HL-60 (cell line): ENCODE data around the gene ZNF492.
"Not testable (repeated sequence)": the region's sequence is repeated elsewhere in the genome, so short reads cannot be mapped to it uniquely, and the experiment has no call there.

Source experiments
- DNase-seq, 2 experiments: peaks; one replicate each; pipeline ENCODE4 v3.0.0-alpha.2; 2010 to 2020; ENCODE audit warnings: low read depth in 1 of 2, low spot score in 1 of 2
- H3K27ac ChIP-seq: fragments of 250-450 bp; sonication (Bioruptor Pico); replicated peaks from 2 replicates; pipeline ENCODE4 v1.5.1; 2020; ENCODE audit warnings: mild to moderate bottlenecking, moderate library complexity
- H3K27me3 ChIP-seq: fragments of 250-450 bp; sonication (Bioruptor Pico); 2 replicates; pipeline ENCODE4 v1.5.1; 2021; ENCODE audit warnings: mild to moderate bottlenecking, moderate library complexity; ENCODE audit not compliant: insufficient read depth, poor library complexity, severe bottlenecking
- H3K4me3 ChIP-seq: replicated peaks from 2 replicates; pipeline ENCODE4 v1.5.1; 2011; ENCODE audit warnings: mild to moderate bottlenecking, control low read depth, low read length; ENCODE audit not compliant: insufficient read depth
- CTCF ChIP-seq: IDR thresholded peaks from one replicate; pipeline ENCODE4 v1.5.1; 2011; ENCODE audit warnings: low read length, control low read depth, inconsistent platforms; ENCODE audit not compliant: insufficient read depth
- GABPA ChIP-seq: IDR thresholded peaks from 2 replicates; pipeline ENCODE4 v1.6.1; 2012; ENCODE audit warnings: low read depth
- POLR2AphosphoS5 ChIP-seq: IDR thresholded peaks from 2 replicates; pipeline ENCODE4 v1.6.1; 2012; ENCODE audit warnings: low read depth
- REST ChIP-seq: IDR thresholded peaks from 2 replicates; pipeline ENCODE4 v1.6.1; 2012; ENCODE audit warnings: low read depth; ENCODE audit not compliant: insufficient replicate concordance
- SPI1 ChIP-seq: IDR thresholded peaks from 2 replicates; pipeline ENCODE4 v1.6.1; 2012; ENCODE audit warnings: low read depth, mild to moderate bottlenecking, borderline replicate concordance

ZNF492 gene

GRCh38 chr19:22609630-22610029, 24.5 kb upstream of the ZNF492 start:
- H3K4me3 ChIP-seq = no peak overlapping the region
- no peak for DNase-seq
- TF ChIP-seq REST (no peak), GABPA (no peak), CTCF (no peak), SPI1 (no peak), POLR2AphosphoS5 (no peak)
- no peak overlapping the region for H3K27ac ChIP-seq
- no peaks in the 10 kb centered on the region for H3K27me3 ChIP-seq

- H3K27ac ChIP-seq = no peak overlapping the region
- H3K4me3 ChIP-seq = no peak overlapping the region
- TF ChIP-seq CTCF (no peak), REST (no peak), GABPA (no peak), SPI1 (no peak), POLR2AphosphoS5 (no peak)
- H3K27me3 ChIP-seq = no peaks in the 10 kb centered on the region
- no peak for DNase-seq
Observed at GRCh38 chr19:22610121-22610520, 24.0 kb upstream of the ZNF492 start.

- Histone ChIP-seq H3K4me3 (no peak overlapping the region), H3K27ac (no peak overlapping the region), H3K27me3 (no peaks in the 10 kb centered on the region)
- TF ChIP-seq GABPA = no peak
- TF ChIP-seq REST = no peak
- no peak for TF ChIP-seq SPI1
- DNase-seq = no peak
Observed at GRCh38 chr19:22612316-22612715, 21.8 kb upstream of the ZNF492 start.

- Histone ChIP-seq H3K4me3 (no peak overlapping the region), H3K27me3 (no peaks in the 10 kb centered on the region), H3K27ac (no peak overlapping the region)
- TF ChIP-seq GABPA = no peak
- TF ChIP-seq REST = no peak
- TF ChIP-seq SPI1 = no peak
- DNase-seq = no peak
Observed at GRCh38 chr19:22616659-22617058, 17.5 kb upstream of the ZNF492 start.

GRCh38 chr19:22617181-22617580, 16.9 kb upstream of the ZNF492 start:
- not testable (repeated sequence) for H3K4me3 ChIP-seq, H3K27ac ChIP-seq, H3K27me3 ChIP-seq, DNase-seq
